ENCODE measurements around the gene HTR6.

GRCh38 chr1:19630720-19631395 is 33.8 kb upstream of the HTR6 start:
- TF ChIP-seq CEBPB (IDR thresholded peaks at IDR 0.05; ENCODE audit: low read depth, low read length) (no peak), CTCF (conservative IDR thresholded peaks at IDR 0.05; ENCODE audit: low read depth, low read length) (no peak), USF2 (IDR thresholded peaks at IDR 0.05; ENCODE audit: low read depth, low read length) (no peak), FOS (IDR thresholded peaks at IDR 0.05; ENCODE audit: low read depth, low read length) (no peak), NFE2L2 (IDR thresholded peaks at IDR 0.05; ENCODE audit: low read depth, low read length) (no peak), MXI1 (IDR thresholded peaks at IDR 0.05; ENCODE audit: borderline replicate concordance, low read depth, low read length) (no peak), POLR2A (IDR thresholded peaks at IDR 0.05; ENCODE audit: low read depth, low read length) (no peak), RFX5 (IDR thresholded peaks at IDR 0.05; ENCODE audit: low read depth, low read length) (no peak), MAZ (IDR thresholded peaks at IDR 0.05; ENCODE audit: borderline replicate concordance, low read depth, low read length) (no peak), RAD21 (IDR thresholded peaks at IDR 0.05; ENCODE audit: low read length) (no peak), MAFK (IDR thresholded peaks at IDR 0.05; ENCODE audit: low read depth, low read length) (no peak), SMC3 (IDR thresholded peaks at IDR 0.05; ENCODE audit: low read depth, low read length) (no peak)
